ENCODE results near the gene DHRS7B. TPM values are rescaled to one million over a fixed set of nuclear protein-coding genes. Genes with fewer than 3 reads are reported as not detected.

The DHRS7B gene
- total RNA-seq, 1 donor from 2014 or later: 28.2 TPM

DNA sequence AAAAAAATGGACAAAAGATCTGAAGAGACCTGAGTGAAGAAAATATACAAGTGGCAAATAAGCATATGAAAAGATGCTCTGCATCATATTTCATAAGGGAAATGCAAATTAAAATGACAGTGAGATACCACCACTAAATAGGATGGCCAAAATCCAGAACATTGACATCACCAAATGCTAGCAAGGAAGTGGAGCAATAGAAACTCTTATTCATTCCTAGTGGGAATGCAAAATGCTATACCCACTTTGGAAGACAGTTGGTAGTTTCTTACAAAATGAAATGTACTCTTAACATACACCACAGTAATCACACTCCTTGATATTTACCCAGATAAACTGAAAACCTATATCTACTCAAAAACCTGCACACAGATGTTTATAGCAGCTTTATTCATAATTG is 33.6 kb downstream of the DHRS7B start:
- TF ChIP-seq, protein P1, sequence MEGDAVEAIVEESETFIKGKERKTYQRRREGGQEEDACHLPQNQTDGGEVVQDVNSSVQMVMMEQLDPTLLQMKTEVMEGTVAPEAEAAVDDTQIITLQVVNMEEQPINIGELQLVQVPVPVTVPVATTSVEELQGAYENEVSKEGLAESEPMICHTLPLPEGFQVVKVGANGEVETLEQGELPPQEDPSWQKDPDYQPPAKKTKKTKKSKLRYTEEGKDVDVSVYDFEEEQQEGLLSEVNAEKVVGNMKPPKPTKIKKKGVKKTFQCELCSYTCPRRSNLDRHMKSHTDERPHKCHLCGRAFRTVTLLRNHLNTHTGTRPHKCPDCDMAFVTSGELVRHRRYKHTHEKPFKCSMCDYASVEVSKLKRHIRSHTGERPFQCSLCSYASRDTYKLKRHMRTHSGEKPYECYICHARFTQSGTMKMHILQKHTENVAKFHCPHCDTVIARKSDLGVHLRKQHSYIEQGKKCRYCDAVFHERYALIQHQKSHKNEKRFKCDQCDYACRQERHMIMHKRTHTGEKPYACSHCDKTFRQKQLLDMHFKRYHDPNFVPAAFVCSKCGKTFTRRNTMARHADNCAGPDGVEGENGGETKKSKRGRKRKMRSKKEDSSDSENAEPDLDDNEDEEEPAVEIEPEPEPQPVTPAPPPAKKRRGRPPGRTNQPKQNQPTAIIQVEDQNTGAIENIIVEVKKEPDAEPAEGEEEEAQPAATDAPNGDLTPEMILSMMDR (IDR thresholded peaks at IDR 0.05; ENCODE audit: insufficient read depth, low read length, poor library complexity, severe bottlenecking): no peak
- H3K36me3 ChIP-seq (ENCODE audit: control insufficient read depth, insufficient read depth, low read length): no peaks in the 10 kb centered on the region
- H3K27me3 ChIP-seq (ENCODE audit: control insufficient read depth, insufficient read depth, low read length): no peaks in the 10 kb centered on the region

DNA sequence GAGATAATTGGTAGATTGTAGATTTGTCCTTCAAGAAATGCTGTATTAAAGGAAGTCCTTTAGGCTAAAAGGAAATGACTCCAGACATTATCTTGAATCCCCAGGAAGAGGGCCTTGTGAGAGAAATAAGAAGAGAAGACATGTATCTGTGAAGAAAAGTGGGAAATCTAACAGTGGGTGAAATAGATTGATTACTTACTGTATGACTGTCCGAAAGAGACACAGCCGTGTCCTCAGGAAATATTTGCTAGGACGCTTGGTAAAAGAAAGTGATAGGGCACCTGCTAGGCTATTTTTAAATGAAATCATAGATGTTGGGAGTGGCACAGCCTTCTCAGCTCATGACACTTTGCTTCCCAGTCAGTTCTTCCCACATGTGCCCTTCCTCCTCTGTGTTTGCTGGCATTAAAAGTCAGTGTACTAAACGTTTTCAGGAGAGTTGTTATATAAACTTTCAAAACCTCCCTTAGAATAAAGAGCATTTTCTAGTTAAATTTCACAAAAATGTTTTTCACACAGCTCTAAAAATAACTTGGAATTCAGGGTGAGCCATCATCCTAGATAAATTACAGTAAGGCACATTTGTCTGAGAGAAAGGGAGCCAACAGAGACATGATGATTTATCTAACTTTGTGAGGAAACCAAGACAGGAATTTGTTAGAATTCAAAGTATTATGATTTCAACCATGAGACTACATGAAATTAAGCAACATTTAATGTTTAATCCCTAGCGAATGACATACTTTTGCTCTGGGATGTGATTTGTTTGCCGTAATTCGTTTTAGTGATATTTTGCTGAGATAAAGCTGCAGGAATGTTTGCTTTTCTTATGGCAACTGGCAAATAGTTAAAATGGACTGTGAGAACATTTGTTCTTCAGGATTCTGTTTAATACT is 35.0 kb downstream of the DHRS7B start:
- DNase-seq (ENCODE audit: low read depth): no peak
- Histone ChIP-seq H3K27me3 (ENCODE audit: control insufficient read depth, insufficient read depth, low read length) (no peaks in the 10 kb centered on the region), H3K36me3 (ENCODE audit: control insufficient read depth, insufficient read depth, low read length) (no peaks in the 10 kb centered on the region), H3K4me3 (ENCODE audit: low read depth, low read length) (no peak overlapping the region)
- TF ChIP-seq, protein P1 (IDR thresholded peaks at IDR 0.05; ENCODE audit: insufficient read depth, low read length, poor library complexity, severe bottlenecking): no peak

More for the DNA sequence above, 33.6 kb downstream of the DHRS7B start:
- no peak overlapping the region for H3K4me3 ChIP-seq (ENCODE audit: low read depth, low read length)
- no peak for DNase-seq (ENCODE audit: low read depth)

DNA sequence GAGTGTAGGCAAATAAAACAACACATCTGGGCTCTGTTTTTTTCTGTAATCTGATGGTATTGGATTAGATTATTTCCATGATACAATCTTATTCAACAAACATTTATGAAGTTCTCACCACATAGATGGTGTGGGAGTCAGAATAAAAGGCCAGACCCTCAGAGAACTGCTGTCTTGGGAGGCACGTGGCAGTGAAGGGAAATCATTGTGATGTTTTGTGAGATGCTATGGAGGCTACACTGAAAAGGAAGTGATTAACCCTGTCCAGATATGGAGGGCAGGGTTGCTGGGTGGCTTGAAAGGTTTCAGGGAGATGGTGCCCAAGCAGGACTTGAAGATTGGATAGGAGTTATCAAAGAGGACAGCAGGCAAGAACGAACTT is 35.6 kb downstream of the DHRS7B start:
- TF ChIP-seq, protein P1 (IDR thresholded peaks at IDR 0.05; ENCODE audit: insufficient read depth, low read length, poor library complexity, severe bottlenecking): no peak
- Histone ChIP-seq H3K4me3 (ENCODE audit: low read depth, low read length) (no peak overlapping the region), H3K36me3 (ENCODE audit: control insufficient read depth, insufficient read depth, low read length) (no peaks in the 10 kb centered on the region), H3K27me3 (ENCODE audit: control insufficient read depth, insufficient read depth, low read length) (no peaks in the 10 kb centered on the region)
- DNase-seq (ENCODE audit: low read depth): no peak

GRCh38 chr17:21163101-21163500 is 36.3 kb downstream of the DHRS7B start:
- TF ChIP-seq, protein P1 (IDR thresholded peaks at IDR 0.05; ENCODE audit: insufficient read depth, low read length, poor library complexity, severe bottlenecking): no peak
- Histone ChIP-seq H3K36me3 (ENCODE audit: control insufficient read depth, insufficient read depth, low read length) (no peaks in the 10 kb centered on the region), H3K27me3 (ENCODE audit: control insufficient read depth, insufficient read depth, low read length) (no peaks in the 10 kb centered on the region), H3K4me3 (ENCODE audit: low read depth, low read length) (no peak overlapping the region)
- no peak for DNase-seq (ENCODE audit: low read depth)

DNA sequence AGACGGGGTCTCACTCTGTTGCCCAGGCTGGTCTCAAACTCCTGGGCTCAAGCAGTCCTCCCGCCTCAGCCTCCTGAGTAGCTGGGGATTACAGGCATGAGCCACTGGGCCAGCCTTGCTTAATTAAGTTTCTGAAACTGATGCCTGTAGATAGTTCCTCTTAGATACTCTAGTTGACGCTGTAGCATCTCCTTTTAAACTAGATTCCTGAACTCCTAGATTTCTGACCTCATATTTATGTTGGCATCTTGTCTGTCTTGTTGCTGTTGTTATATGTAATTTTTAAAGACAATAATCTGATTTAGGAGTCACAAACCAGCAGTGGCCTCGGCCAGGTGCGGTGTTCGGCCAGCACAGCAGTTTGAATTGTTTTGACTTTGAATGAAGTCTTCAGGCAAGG is 37.5 kb downstream of the DHRS7B start:
- TF ChIP-seq, protein P1 (IDR thresholded peaks at IDR 0.05; ENCODE audit: insufficient read depth, low read length, poor library complexity, severe bottlenecking): no peak
- no peaks in the 10 kb centered on the region for H3K36me3 ChIP-seq (ENCODE audit: control insufficient read depth, insufficient read depth, low read length)
- H3K27me3 ChIP-seq (ENCODE audit: control insufficient read depth, insufficient read depth, low read length): no peaks in the 10 kb centered on the region
- no peak overlapping the region for H3K4me3 ChIP-seq (ENCODE audit: low read depth, low read length)
- DNase-seq (ENCODE audit: low read depth): no peak

Data from kidney epithelial cell (primary cell).